Globus pallidus (tissue), 1 donor: ENCODE results near the gene MCM9.
"Not testable (repeated sequence)": the region's sequence is repeated elsewhere in the genome, so short reads cannot be mapped to it uniquely, and the experiment has no call there.

ENCODE experiments used
- DNase-seq: peaks from one replicate; pipeline ENCODE4 v3.0.0-alpha.2; 2015; ENCODE audit warnings: low spot score

Gene MCM9

GRCh38 chr6:118893064-118893806, 41.7 kb downstream of the MCM9 start:
- DNase-seq = no peak

DNA sequence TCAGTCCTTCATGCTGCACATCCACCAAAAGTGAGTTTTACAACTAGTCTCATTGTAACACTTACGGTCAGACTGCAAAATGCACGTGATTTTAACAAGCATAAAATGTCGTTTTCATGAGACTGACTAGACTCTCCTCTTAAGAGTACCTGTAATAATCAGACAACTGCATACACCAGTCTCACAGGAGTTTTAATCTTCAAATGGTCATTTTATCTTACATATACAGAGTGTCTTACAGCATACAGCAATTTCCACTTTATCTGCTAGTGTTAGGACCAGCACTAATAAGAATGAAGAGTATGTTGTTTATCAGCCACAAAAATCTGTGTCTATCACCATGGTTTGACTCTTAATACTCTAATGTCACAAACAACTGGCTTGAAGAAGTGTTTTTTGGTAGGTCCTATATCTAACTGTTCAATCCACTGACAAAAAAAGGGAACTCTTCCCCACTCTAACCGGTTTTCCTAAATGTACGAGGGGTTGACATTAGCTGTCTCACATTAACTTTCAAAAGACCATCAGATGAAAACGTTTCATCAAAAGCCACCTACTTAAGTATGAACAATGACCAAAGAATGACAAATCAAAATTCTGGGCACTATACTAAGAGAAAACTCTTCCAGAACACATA, 42.5 kb downstream of the MCM9 start:
- peak; percentile 24 for DNase-seq

- DNase-seq = no peak
These were observed 43.8 kb downstream of the MCM9 start for GRCh38 chr6:118890997-118891790.

GRCh38 chr6:118889163-118889562, 45.8 kb downstream of the MCM9 start:
- DNase-seq = no peak

DNA sequence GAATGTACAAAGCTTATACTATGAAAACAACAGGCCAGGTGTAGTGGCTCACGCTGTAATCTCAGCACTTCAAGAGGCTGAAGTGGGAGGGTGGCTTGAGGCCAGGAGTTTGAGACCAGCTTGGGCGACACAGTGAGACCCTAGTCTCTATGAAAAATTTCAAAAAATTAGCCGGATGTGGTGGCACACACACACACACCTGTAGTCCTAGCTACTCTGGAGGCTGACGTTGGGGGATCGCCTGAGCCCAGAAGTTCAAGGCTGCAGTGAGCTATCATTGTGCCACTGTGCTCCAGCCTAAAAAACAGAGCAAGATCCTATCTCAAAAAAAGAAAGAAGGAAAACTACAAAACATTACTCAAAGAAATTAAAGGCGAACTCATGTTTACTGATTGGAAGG, 48.3 kb downstream of the MCM9 start:
- DNase-seq = no peak

DNA sequence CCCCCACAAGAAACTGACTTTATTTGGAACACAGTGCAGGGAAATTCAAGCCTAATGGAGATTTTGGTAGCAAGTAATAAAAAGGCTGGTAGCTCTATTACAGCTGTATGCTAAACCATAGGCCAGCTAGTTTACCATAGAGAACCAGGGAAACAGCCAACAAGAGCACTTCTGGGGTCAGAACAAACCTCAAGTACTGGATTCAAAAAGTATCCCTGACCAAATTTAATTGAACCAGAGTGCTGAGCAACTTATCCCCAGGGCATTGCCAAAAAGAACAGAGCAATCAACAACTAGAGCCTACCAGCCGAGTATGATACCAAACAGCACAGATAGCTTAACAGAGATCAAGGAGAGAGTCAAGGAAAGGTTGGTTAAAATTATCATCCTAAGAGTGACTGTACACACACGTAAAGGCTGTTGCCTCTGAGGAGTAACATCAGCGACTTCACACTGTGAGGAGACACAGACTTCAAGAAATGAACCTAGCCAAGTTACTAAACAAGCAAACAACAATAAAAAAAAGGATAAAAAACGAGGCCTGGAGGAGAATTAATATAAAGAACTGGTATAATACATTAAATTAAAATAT, 52.5 kb downstream of the MCM9 start:
- no peak for DNase-seq

- DNase-seq = no peak
These were observed 53.3 kb downstream of the MCM9 start for GRCh38 chr6:118881440-118882313.

- no peak for DNase-seq
These were observed 57.2 kb downstream of the MCM9 start for GRCh38 chr6:118877806-118878205.

DNA sequence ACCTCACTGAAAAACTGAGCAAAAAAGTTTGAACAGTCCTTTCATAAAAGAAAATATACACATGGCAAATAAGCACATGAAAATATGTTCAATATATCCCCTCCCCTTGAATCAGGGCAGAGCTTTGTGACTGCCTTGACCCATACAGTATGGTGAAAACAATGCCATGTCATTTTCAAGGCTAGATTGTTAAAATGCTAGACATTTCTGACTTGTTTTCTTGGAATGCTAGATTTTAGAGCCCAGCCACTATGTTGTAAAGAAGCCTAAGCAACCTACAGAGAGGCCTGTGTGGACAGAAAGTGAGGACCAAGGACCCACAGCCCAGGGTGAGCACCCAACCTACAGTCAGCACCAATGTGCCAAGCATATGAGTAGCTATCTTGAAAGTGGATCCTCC, 58.1 kb downstream of the MCM9 start:
- DNase-seq = no peak

DNA sequence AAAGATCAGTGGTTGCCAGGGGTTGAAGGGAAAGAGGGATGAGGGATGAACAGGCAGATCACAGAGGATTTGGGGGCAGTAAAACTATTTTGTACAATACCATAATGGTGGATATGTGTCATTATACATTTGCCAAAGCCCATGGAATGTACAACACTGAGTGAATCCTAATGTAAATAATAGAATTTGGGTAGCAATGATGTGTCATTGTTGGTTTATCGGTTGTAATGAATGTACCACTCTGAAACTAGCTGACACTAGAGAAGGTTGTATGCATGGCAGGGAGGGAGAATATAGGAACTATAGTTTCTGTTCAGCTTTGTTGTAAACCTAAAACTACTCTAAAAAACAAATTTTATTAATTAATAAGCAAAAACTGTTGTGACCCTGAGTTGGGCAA, 58.8 kb downstream of the MCM9 start:
- no peak for DNase-seq

DNA sequence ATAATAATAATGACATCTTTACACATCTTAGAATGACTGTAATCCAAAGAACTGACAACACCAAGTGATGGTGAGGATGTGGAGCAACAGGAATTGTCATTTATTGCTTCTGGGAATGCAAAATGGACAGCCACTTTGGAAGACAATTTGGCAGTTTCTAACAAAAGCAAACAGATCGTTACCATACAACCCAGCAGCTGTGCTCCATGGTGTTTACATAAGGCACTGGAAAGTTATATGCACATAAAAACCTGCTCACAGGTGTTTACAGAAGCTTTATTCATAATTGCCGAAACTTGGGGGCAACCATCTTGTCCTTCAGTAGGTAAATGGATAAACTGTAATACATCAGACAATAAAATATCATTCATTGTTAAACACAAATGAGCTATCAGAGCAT, 59.3 kb downstream of the MCM9 start:
- DNase-seq = no peak

DNA sequence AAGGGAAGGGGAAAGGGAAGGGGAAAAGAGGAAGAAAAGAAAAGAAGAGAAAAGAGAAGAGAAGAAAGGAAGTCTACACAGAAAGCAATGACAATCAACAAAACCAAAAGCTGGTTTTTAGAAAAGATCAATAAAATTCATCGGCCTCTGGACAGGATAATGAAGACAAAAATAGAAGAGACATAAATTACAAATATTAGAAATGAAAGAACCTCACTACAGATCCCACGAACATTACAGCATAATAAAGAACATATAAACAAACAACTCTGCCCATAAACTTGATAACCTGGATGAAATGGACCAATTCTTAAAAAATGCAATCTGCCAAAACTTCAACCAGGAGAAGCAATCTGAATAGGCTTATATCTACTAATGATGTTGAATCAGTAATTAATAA, 61.7 kb downstream of the MCM9 start:
- DNase-seq = no peak

DNA sequence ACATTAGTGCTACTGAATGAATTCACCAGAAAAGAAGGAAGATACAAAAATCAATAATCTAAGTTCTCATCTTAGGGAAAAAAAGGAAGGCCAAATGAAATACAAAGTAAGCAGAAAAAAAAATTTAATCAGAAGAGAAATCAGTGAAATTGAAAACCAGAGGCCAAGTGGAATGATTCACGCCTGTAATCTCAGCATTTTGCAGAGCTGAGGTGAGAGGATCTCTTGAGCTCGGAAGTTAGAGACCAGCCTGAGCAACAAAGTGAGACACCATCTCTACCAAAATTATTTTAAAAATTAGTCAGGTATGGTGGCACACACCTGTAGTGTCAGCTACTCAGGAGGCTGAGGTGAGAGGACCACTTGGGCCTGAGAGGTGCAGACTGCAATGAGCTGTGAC, 62.2 kb downstream of the MCM9 start:
- DNase-seq = no peak

GRCh38 chr6:118872318-118872717, 62.6 kb downstream of the MCM9 start:
- no peak for DNase-seq

GRCh38 chr6:118871331-118871730, 63.6 kb downstream of the MCM9 start:
- no peak for DNase-seq

DNA sequence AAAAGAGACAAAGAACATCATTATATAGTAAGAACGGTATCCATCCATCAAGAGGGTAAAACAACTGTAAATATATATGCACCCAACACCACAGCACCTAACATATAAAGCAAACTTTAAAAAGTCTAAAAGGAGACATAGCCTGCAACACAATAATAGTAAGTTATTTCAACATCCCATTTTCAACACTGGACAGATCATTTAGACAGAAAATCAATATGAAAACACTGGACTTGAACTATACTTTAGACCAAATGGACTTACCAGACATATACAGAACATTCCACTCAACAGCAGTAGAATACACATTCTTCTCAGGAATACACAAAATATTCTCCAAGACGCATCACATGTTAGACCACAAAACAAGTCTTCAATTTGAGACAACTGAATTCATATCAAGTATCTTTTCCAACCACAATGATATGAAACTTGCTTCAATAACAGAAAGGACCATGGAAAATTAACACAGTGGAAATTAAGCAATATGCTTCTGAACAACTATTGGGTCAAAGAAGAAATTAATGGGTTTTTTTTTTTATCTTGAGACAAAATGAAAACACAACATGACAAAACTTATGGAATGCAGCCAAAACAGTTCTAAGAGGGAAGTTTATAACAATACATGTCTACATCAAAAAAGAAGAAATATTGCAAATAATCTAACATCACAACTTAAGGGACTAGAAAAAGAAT, 64.9 kb downstream of the MCM9 start:
- DNase-seq = no peak

DNA sequence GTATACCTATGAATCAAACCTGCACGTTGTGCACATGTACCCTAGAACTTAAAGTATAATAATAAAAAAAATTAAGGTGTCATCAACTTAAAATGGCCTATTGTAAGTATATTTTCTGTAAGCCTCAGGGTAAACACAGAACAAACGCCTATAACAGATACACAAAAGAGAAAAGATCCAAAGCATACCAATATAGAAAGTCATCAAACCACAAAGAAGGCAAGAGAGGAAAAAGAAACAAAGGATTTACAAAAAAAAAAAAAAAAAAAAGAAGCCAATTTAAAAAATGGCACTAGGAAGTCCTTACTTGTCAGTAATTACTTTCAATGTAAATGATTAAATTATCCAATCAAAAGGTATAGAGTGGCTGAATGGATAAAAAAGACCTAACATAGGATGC, 65.6 kb downstream of the MCM9 start:
- no peak for DNase-seq

- not testable (repeated sequence) for DNase-seq
These were observed 66.1 kb downstream of the MCM9 start for GRCh38 chr6:118868901-118869300.

- DNase-seq = no peak
These were observed 67.8 kb downstream of the MCM9 start for GRCh38 chr6:118867181-118867580.

DNA sequence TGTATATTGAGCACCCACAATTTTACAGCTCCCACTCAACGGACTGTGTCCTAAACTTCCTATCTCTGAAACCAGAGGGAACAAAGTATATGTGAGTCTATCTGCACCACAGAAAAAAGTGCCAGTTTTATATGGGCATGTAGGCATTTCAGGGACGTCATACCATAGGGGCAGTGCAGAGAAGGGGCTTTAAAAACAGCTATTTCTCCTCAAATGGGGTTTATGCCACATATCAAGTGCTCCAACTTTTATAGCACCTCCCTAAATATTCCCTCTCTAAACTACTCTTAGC, 69.9 kb downstream of the MCM9 start:
- DNase-seq = no peak

DNA sequence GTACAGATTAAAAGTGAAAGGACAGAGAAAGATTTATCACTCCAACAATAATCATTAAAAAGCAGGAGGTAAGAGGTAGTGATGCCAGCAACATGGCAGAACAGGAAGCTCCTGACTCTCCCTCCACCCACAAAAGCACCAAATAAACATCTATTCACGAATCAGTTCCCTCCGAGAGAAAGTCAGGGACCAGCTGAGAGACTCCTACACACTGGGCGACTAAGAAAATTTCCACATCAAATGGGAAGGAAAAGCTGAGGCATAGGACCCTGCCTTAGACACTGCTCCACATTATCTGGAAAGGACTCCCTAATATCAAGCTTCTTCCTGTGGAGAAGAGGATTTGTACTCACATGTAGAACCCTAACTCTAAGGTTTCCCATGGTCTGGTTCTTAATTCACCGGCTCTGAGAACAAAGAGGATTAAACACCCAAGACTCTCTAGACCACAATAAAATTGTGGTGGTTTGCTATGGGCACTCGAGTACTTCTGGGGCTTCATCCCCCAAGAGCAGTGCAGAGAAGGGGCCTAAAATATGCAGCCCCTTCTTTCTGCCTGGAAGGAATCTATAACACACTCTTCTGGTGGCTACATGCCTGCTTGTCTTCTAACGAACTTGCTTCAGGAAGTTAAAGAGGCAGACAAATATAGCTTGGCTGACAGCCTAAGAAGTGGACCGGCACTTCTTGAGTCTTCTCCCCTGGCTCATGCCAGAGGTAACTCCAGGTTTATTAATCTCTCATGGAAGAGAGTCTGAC, 70.4 kb downstream of the MCM9 start:
- DNase-seq = no peak
